Adrenal gland (tissue), 5 donors: ENCODE measurements around the gene STAP1.

ENCODE experiments used
- CTCF ChIP-seq, 6 experiments: fragments of 450-650 bp in 4 of 6; fragments of 200-600 bp in 2 of 6; sonication (generic) in 1 of 6; IDR thresholded peaks; 1 replicate in 5 of 6; 2 replicates in 1 of 6; pipeline versions ENCODE4 v1.5.1 to v1.8.0; 2016 to 2021; ENCODE audit warnings: antibody characterized with exemption in 6 of 6, mild to moderate bottlenecking in 2 of 6, moderate library complexity in 1 of 6
- POLR2A ChIP-seq, 2 donors: fragments of 450-650 bp; IDR thresholded peaks; one replicate each; pipeline ENCODE4 v1.6.1; 2017; ENCODE audit warnings: antibody characterized with exemption in 2 of 2, mild to moderate bottlenecking in 2 of 2, moderate library complexity in 1 of 2
- donor health status: DM: no; HTN: no; CAD: no.

DNA sequence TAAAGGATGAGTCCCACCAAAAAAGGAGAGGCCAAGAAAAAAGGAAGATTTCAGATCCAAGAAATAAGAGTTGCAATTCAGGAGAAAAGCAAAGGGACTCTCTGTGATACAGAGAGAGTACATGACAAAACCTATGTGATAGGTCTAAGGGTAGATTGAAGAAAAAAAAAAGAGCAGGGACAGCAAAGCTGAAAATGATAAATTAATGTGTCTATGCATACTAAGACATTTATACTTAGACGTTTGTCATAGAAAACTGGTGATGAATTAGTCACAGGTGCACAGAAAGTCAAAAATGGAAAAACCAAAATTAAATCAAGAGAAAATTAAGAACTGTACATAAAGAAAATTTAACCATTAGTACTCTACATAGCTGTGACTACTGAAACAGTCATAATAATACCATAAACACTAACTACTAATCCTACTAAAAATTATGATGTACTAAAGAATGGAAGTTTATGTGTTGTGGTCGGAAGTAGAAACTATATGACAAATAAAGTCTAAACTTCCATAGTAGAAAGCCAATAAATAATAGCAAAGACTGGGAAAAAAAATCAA lies 23.2 kb upstream of the STAP1 start:
- TF ChIP-seq CTCF (IDR thresholded peaks at IDR 0.05) (no peak), POLR2A (IDR thresholded peaks at IDR 0.05) (no peak)
